Spleen (tissue), 7 donors: ENCODE results near the gene DNAJB6.

ENCODE experiments used
- CTCF ChIP-seq, 11 experiments: fragments of 200-600 bp in 7 of 11; fragments of 450-650 bp in 4 of 11; sonication (generic) in 4 of 11; IDR thresholded peaks in 8 of 11; conservative IDR thresholded peaks in 3 of 11; 1 replicate in 7 of 11; 2 replicates in 4 of 11; pipeline versions ENCODE4 v1.4.0 to v1.8.0; 2016 to 2021; ENCODE audit warnings: antibody characterized with exemption in 11 of 11, inconsistent platforms in 4 of 11, mild to moderate bottlenecking in 1 of 11
- POLR2A ChIP-seq, 3 donors: fragments of 450-650 bp; IDR thresholded peaks; one replicate each; pipeline ENCODE4 v1.5.1; 2017; ENCODE audit warnings: antibody characterized with exemption in 3 of 3, mild to moderate bottlenecking in 1 of 3
- donor health status: DM: no; HTN: no; CAD: no; lungs with moderate emphysema.
- donor health status: DM: no; HTN: no; CAD: no.
- donor health status: DM: no; HTN: no; CAD: no.

DNA sequence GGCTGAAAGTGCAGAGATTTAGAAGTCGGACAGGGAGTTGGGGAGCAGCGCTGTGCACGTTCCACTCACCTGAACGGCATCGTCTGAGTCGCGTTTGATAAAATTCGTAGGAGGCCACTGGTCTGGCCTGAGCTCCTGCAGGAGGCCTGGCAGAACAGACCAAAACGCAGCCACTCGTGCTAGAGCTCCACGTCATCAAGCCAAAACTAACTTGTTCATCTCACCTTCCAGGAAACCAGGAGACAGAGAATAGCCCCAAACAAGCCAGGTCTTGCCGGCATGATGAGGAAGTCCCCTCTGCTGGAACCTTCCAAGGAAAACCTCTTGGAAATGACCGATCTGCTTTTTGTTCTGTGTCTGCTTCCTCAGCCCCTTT, 43.4 kb upstream of the DNAJB6 start:
- TF ChIP-seq CTCF (IDR thresholded peaks at IDR 0.05 in 8 of 11, conservative IDR thresholded peaks at IDR 0.05 in 3 of 11) (no peak), POLR2A (IDR thresholded peaks at IDR 0.05) (no peak)
